IPS DF 4.7 (cell line): Measurements from ENCODE around the gene NDST3.
"Not testable (repeated sequence)": the region's sequence is repeated elsewhere in the genome, so short reads cannot be mapped to it uniquely, and the experiment has no call there.

ENCODE experiments used
- DNase-seq: peaks from one replicate; pipeline ENCODE4 v3.0.0-alpha.2; 2013; ENCODE audit warnings: low spot score; ENCODE audit errors: extremely low read depth

Gene NDST3

GRCh38 chr4:118270492-118270891 lies 236.2 kb downstream of the NDST3 start:
- DNase-seq: no peak

- no peak for DNase-seq
Observed at GRCh38 chr4:118271788-118272187, 237.5 kb downstream of the NDST3 start.

- no peak for DNase-seq
Observed at GRCh38 chr4:118273642-118274041, 239.4 kb downstream of the NDST3 start.

- DNase-seq: no peak
Observed at GRCh38 chr4:118276580-118276979, 242.3 kb downstream of the NDST3 start.

GRCh38 chr4:118277243-118277642 lies 243.0 kb downstream of the NDST3 start:
- no peak for DNase-seq

GRCh38 chr4:118278473-118279274 lies 244.4 kb downstream of the NDST3 start:
- no peak for DNase-seq

- no peak for DNase-seq
Observed at GRCh38 chr4:118279328-118279727, 245.0 kb downstream of the NDST3 start.

GRCh38 chr4:118279920-118280432 lies 245.7 kb downstream of the NDST3 start:
- DNase-seq: no peak

- no peak for DNase-seq
Observed at GRCh38 chr4:118280501-118281218, 246.4 kb downstream of the NDST3 start.

- no peak for DNase-seq
Observed at GRCh38 chr4:118281611-118282442, 247.5 kb downstream of the NDST3 start.

- no peak for DNase-seq
Observed at GRCh38 chr4:118282692-118283091, 248.4 kb downstream of the NDST3 start.

- no peak for DNase-seq
Observed at GRCh38 chr4:118284169-118284568, 249.9 kb downstream of the NDST3 start.

GRCh38 chr4:118285931-118286330 lies 251.6 kb downstream of the NDST3 start:
- no peak for DNase-seq

- no peak for DNase-seq
Observed at GRCh38 chr4:118286685-118287084, 252.4 kb downstream of the NDST3 start.

GRCh38 chr4:118287711-118288451 lies 253.6 kb downstream of the NDST3 start:
- DNase-seq: no peak

- DNase-seq: no peak
Observed at GRCh38 chr4:118289794-118290193, 255.5 kb downstream of the NDST3 start.

- DNase-seq: no peak
Observed at GRCh38 chr4:118290951-118291350, 256.7 kb downstream of the NDST3 start.

GRCh38 chr4:118296729-118297128 lies 262.4 kb downstream of the NDST3 start:
- DNase-seq: no peak

GRCh38 chr4:118299619-118300018 lies 265.3 kb downstream of the NDST3 start:
- DNase-seq: not testable (repeated sequence)

- DNase-seq: no peak
Observed at GRCh38 chr4:118307643-118308042, 273.4 kb downstream of the NDST3 start.
